HG03354 (cell line): ENCODE results near the gene HSFX4.
"Not testable (repeated sequence)": the region's sequence is repeated elsewhere in the genome, so short reads cannot be mapped to it uniquely, and the experiment has no call there.

Source experiments
- ATAC-seq: cut with Tn5 transposase; IDR thresholded peaks from one replicate; pipeline ENCODE4 v1.9.1; 2021; ENCODE audit warnings: mild to moderate bottlenecking; ENCODE audit not compliant: unreplicated experiment, poor library complexity, severe bottlenecking

HSFX4 gene

DNA sequence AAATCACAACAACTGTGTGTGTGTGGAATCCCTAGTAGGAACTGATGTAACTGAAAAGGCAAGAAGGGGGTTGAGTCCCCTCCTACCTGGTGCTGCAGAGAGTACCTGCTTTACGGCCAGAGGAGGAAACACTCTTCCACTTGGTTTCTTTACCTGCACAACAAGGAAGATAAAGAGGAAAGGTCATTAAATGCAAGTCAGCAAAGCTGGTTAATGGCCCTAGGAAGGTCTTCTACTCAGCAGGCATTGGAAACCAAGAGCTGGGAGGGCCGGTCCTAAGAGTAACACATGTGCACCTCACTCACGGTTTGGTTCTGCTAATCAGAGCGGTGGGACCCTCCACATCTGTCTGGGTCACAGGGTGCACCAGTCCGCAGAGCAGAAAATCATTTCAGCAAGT is 8.0 kb downstream of the HSFX4 start:
- not testable (repeated sequence) for ATAC-seq

DNA sequence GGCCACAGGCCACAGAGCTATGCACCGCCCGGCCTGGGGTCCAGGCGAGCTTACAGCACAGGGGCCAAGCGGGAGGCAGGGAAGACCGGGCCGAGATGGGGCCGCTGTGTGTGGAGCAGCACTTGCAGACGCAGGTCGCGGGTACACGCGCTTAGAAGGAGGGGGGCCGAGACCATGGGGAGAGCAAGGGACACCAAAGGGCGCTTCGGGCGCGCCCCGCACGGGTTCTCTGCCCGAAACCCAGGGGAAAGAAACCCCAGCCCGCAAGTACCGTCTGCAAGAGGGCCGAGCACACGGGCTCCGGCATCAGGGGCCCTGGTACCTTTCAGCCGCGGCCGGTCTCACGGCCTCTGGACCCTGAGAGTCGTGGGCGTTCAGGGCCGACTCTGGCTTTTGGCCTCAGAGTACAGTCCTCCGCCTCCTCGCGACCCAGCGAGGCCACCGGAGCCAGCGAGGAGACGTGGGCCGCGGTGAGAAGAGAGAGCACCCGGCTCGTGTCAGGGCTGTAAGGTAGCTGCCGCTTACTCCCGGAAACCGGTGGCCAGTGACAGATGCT is 8.6 kb downstream of the HSFX4 start:
- ATAC-seq, result no peak

DNA sequence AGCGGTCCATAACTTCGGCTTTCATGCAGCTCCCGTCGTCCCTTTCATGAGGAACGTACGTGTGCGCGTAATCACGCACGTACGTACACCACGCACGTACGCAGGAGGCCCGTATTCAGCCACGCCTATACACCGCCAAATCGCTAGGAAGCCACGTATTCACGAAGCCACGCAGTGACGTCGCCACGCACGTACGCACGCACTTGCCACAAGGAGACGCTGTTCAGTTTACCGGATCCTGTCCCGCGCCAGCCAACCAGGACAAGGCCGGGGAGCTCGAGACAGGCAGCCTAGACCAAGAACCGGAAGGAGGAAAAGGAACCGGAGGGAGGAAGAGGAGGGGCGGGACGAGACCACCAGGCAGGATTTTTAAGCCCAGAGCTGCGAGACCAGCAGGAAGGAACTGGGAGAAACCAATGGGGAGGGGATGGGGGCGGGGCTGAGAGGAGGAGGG is 9.1 kb downstream of the HSFX4 start, which contains the start of gene EOLA2:
EOLA2 (minus strand) TSS at position 65 of the 454 bp plus-strand sequence. CDS start 4,617 bp downstream, outside the sequence.
- ATAC-seq, result peak; percentile 76

DNA sequence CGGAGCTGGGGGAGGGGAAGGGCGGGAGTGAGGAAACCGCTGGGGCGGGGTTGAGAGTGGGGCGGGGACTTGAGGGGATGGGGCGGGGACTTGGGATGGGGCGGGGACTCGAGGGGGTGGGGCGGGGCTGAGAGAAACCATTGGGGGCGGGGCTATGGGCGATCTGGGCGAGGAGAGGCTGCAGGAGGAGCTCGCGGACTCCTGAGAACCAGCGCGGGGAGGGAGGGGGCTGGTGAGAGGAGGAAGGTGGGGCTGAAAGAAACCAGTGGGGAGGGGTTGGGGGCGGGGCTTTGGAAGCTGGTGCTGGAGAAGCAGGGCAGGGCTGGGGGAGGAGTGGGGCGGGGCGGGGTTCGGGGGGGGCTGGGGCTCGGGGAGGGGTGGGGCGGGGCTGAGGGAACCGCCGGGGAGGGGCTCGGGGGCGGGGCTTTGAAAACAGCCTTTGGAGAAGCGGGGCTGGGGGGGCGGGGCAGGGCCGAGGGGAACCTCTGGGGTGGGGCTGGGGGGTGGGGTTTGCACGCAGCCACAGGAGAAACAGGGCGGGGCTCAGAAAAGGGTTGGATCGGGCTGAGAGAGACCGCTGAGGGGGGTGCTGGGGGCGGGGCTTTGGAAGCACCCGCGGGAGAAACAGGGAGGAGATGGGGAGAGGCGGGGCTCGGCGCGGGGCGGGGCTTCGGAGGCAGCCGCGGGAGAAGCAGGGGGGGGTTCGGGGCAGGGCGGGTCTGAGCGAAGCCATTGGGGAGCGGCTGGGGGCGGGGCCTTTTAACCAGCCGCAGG is 9.7 kb downstream of the HSFX4 start:
- peak; percentile 1 for ATAC-seq

DNA sequence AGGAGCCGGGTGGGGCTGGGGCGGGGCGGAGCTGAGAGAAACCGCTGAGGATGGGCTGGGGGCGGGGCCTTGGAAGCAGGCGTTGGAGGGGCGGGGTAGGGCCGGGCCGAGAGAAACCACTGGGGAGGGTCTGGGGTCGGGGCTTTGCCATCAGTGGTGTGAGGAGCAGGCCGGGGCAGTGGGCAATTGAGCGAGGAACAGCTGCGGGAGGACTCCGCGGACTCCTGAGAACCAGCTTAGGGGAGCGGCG is 10.2 kb downstream of the HSFX4 start:
- peak; percentile 5 for ATAC-seq

DNA sequence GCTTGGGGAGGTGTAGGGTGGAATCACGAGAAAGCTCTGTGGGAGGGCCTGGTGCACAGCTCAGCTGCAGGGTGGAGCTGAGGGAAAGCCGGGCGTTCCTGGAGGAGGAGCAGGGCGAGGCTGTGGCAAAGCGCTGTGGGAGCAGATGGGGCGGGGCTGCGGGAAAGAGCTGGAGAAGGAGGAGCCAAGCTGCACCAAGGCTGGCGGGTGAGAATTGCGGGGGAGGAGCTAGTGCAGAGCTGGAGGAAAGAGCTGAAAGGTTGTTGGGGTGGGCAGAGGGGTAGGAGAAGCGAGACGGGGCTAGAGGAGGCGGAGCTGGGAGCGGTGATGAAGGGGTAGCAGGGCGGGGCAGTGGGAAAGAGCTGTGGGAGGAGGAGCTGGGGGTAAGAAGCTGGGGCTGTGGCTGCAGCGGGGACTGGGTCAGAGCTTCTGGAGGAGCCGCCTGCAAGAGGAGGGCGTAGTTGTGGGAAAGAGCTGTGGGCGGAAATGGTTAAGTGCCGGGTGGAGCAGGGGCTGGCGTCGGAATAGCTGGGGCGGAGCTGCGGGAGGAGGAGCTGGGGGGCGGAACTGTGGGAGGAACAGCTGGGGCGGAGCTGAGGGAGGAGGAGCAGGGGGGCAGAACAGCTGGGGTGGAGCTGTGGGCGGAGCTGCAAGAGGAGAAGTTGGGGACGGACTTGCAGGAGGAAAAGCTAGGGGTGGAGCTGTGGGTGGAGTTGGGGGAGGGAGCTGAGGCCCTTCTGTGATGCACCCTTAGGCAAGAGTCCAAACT is 10.7 kb downstream of the HSFX4 start:
- peak; percentile 53 for ATAC-seq

DNA sequence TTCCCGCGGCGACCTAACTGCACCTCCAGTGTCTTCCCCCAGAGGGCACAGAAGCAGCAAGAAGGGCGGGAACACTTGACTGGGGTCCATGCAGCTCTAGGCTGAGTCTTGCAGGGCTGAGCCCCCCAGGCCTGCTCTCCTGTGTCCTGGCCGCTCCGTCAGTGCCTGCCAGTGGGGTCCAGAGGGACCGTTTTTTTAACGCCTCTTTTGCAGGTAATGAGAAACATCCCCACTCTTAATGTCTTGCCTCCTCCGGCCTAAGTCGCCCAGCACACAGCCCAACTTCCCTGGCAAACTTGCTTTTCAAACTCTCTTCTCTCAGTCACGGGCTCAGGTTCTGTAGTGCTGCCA is 11.3 kb downstream of the HSFX4 start:
- ATAC-seq, result not testable (repeated sequence)

DNA sequence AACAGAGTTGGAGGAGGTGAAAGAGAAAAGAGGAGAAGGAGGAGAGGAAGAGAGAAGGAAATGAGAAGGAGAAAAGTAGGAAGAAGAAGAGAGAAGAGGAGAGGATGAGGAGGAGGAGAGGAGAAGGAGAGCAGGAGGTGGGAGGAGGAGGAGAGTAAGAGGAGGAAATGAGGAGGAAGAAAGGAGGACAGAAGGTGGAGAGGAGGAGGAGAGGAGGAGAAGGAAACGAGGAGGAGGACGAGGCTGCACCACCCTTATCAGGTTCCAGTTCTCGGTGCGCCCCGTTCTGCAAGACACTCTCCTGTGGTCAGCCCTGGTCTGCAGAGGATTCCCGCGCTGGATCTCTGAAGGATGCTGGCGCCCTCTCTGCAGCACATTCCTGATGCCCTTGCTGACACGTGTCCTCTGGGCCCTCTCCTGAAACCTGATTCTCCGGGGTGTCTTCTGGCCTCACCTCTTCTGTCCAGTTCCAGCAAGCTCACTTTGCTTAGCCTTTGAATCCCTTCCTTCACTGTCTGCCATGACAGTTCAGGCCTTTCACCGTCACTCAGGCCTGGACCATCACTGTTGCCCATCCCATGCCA is 15.8 kb downstream of the HSFX4 start:
- not testable (repeated sequence) for ATAC-seq

DNA sequence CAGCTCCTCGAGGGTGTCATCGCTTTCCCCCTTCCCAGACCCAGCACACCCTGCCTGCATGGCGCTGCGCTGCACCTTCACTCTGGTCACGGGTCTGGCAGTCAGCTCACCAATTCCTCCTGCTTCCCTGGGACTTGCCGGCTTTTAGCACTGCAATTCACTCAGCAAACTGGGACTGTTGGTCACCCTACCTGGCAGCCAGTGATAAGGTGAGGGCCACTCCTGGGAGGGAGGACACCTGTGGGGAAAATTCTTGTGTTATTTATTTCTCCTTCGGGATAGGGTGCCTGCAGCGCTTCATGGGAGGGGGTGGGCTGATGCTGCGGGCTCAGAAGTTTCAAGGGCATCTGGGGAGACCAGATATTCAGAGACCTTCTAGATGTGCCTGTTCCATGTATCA is 16.4 kb downstream of the HSFX4 start:
- ATAC-seq, result not testable (repeated sequence)

DNA sequence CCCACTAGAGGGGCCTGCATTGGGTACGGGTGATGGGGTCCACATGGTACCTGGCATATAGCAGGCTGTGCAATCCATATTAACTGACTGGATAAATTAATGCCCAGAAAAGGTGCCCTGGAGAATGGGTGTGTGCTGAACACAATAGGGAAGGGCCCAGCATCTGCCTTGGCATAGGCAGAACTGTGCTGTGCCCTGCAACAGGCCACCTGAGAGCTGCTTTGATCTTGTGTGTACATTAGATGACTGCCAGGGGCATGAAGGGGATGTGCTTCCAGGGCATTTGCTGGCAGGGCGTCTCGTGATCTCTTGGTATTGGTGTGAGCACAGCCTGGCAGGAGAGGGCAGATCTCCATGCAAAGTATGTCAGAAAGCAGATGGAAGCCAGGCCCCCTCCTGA is 17.6 kb downstream of the HSFX4 start:
- not testable (repeated sequence) for ATAC-seq

DNA sequence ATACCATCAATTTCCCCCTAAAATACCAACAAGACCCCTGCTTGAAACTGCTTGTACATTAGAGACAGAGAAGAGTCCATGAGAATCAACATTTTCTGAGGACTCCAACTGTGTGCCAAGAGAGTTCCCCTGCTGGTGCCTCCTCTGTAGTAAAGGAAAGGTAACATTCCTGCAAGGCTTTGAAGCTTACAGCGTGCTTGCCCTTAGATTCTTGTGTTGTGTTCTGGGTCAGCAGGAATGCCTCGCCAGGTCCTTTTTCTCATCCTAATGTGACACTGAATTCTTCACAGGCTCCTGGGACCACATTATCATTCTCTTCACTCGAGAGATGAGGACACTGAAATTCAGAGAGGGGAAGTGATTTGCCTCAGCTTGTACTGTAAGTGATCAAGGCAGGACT is 18.6 kb downstream of the HSFX4 start:
- ATAC-seq, result no peak

DNA sequence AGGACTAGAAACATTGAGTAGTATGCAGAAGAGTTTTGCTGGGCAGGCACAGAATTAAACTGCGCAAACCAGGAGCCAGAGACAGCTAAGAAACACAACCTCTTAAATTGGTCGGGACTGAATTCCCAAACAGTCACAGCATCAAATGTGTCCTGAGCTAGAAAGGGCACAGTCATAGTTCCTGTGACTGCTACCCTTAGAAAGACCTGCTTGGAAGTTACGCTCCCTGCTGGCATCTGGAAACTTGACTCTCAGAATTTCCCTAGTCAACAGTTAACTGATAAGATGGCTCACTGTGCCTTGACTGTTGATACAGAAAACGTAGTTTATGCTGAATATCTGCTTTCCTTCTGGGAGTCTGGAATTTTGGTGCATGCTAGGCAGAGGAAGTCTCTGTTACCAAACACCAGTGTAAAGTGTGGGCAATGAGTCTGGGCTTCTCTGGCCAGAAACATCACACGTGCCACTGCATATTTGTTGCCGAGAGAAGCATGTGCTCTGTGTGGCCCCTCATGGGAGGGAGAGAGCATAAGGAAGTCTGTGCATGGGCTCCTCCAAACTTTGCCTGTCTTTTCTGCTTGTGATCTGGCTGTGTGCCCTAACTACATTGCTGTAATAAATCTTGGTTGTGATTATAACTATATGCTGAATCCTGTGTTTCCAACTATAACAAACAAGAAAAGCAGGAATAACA is 20.5 kb downstream of the HSFX4 start:
- ATAC-seq, result no peak

DNA sequence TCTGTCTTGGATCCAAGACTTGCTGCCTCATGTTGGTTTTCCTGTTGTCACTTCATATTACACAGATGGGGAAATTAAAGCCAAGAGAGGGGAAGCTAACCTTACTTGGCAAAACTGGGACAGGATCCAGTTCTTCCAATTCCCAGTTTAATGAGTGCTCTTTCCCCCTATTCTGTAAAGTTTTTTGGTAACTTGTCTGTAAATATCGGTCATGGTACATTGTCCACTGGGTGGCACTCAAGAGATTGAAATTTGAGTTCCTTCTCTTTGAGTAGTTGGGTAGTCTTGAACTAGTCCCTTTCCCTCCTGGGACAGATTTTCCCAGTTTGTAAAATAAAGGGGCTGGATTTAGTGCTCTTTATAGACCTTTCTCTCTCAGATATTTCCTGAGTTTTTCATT is 21.3 kb downstream of the HSFX4 start:
- ATAC-seq, result no peak

DNA sequence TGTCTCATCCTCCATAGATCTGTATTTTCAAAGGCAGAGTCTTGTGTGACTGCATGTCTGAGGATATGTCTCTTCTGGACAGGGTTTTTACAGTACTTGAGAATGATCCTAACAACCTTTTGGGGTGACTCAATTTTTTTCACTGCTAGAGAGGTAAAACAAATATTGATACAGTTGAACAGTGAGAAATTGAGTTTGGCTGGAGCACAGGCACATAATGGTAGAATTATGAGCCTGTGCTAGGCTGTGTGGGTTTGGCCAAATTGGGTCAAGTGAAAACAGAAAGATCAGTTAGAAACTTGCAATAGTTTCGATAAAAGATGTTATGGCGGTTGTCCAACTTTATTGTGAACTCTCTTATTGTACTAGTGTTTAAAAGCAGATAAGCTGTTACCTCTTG is 32.2 kb downstream of the HSFX4 start:
- ATAC-seq, result no peak

DNA sequence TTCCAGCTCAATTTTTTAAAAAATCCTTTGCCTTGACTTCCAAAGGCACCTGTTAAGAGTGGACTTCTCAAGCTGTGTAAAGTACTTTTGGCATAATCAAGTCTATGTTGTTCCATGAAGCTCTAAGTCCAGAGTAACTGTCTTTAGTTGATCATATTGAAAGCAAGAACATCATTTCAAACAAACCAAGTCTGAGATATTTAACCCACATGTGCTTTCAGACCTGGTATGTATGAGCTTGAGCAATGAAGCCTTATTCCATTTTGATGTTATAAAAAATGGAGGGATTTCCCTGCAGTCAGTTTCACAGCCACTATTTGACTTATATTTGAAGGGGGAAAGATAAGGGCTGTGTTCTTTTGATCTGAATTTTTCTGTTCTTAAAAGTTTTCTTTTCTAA is 32.6 kb downstream of the HSFX4 start:
- no peak for ATAC-seq

DNA sequence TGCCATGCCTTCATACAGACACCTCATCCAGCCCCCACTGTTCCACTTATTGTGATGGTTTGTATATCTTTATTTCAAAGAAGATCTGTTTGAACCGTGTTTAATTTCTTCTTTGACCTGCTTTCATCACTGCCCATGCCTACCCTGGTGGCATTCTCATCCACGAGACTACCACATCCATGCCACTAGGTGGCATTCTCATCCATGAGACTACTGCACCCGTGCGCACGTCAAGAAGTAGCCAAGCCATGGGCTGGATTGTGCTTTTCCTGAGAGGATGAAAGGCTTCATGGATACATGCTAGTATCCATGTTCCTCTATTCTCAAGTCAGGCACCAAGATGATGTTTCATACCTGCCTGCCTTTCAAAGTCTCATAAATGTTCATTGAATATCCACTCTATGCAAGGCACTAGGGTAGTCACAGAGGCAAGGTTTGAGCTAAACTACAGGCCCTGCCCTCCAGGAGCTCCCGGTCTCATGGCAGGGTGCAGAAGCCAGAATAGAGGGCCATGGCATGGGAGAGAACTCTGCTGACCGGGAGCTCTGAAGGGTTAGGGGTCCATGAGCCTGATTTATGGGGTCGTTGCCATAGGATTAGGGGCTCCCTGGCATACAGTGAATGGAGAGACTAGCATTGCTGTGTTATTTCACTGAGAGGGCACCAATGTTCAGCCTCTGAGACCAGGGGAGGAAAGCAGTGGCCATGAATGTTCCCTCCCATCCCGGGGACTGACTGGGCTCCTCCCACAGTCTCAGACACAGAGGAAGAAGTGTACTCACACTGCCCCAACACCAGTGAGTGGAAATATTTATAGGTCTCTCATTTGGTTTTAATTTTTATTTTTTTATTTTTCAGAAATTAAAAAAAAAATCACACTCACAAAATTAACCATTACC is 33.7 kb downstream of the HSFX4 start:
- ATAC-seq, result peak; percentile 95

DNA sequence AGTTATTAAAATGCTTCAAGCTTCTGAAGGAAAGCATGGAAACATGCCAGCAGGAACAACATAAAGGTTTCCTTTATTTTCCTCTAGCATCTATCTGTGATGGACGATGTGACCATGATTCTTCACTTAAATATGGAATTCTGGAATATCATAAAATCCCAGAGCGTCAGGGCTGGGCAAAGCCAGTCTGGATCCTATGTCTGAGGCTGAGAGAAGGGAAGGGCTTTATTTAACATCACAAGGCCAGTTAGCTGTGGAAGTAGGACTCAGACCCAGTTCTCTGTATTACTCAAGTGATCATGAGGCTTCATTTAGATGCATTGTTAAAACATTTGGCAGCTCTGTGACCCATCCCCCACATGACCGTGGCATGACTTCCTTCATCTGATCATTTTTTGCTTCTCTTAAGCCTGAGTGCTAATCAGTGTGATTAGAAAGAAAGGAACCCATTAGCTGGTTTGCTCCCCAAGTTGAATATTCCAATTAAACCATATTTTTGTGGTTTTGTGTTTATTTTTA is 49.8 kb downstream of the HSFX4 start:
- no peak for ATAC-seq
